IPS-18a (cell line): Measurements from ENCODE around the gene UPF1.
"Not testable (repeated sequence)": the region's sequence is repeated elsewhere in the genome, so short reads cannot be mapped to it uniquely, and the experiment has no call there.

ENCODE experiments used
- H3K27ac ChIP-seq: one replicate; pipeline ENCODE4 v1.5.1; 2013; ENCODE audit warnings: low read length
- H3K27me3 ChIP-seq: one replicate; pipeline ENCODE4 v1.6.1; 2013; ENCODE audit warnings: mild to moderate bottlenecking, low read length; ENCODE audit not compliant: control insufficient read depth, insufficient read depth
- H3K36me3 ChIP-seq: one replicate; pipeline ENCODE4 v1.6.1; 2013; ENCODE audit warnings: low read depth, low read length; ENCODE audit not compliant: control insufficient read depth
- H3K4me1 ChIP-seq: one replicate; pipeline ENCODE4 v1.6.1; 2013; ENCODE audit warnings: low read depth, low read length; ENCODE audit not compliant: control insufficient read depth
- H3K4me3 ChIP-seq: one replicate; pipeline ENCODE4 v1.5.1; 2013; ENCODE audit warnings: low read length
- H3K9ac ChIP-seq: one replicate; pipeline ENCODE4 v1.6.1; 2013; ENCODE audit warnings: mild to moderate bottlenecking, low read length, moderate library complexity
- H3K9me3 ChIP-seq: one replicate; pipeline ENCODE4 v1.6.1; 2013; ENCODE audit warnings: low read depth, low read length; ENCODE audit not compliant: control insufficient read depth

UPF1 gene

GRCh38 chr19:18899624-18900560, 68.1 kb downstream of the UPF1 start:
- no peak overlapping the region for H3K27ac ChIP-seq
- H3K36me3 ChIP-seq = no peaks in the 10 kb centered on the region
- H3K4me3 ChIP-seq = no peak overlapping the region
- no peaks in the 10 kb centered on the region for H3K9me3 ChIP-seq
- H3K9ac ChIP-seq = no peak overlapping the region
- H3K4me1 ChIP-seq = no peaks in the 10 kb centered on the region
- peaks cover 13% of the 10 kb centered on the region for H3K27me3 ChIP-seq

DNA sequence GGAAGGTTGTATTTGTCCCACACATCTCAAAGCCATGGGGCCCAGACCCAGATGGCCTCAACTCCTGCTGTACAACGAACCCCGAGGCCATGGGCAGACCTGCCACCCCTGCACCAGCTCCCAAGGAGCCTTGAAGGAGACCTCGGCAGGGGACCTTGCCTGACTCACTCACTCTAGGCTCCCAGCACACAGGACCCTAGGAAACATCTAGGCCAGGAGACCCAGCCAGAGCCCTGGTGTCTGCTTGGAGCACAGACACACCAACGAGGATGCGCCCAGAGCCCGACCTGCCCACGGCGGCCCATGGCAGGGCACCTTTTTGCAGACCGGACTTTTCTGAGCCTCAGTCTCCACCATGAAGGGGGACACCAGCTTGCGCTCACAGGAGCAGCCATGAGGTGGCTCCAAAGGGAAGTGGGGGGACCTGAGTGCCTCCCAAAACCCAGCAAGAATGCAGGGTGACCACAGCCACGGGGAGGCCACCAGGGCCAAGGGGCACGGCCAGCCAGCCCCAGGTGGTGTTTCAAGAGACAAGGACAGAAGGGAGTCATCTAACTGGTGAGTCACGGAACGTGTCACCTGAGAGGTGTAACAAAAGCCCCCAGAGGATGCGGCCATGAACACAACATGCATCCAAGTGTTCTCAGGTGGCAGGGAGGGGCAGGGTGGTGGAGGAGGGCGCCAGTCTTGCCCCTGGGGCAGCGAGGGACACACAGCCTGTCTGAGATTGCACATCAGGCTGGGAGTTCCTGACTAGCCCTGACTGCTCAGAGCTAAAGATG, 69.1 kb downstream of the UPF1 start:
- no peak overlapping the region for H3K4me3 ChIP-seq
- no peaks in the 10 kb centered on the region for H3K9me3 ChIP-seq
- H3K36me3 ChIP-seq = peaks cover 3% of the 10 kb centered on the region
- H3K27me3 ChIP-seq = peaks cover 13% of the 10 kb centered on the region
- H3K9ac ChIP-seq = no peak overlapping the region
- no peaks in the 10 kb centered on the region for H3K4me1 ChIP-seq
- H3K27ac ChIP-seq = no peak overlapping the region

- Histone ChIP-seq H3K9ac (no peak overlapping the region), H3K9me3 (no peaks in the 10 kb centered on the region), H3K27ac (no peak overlapping the region), H3K27me3 (peaks cover 11% of the 10 kb centered on the region), H3K36me3 (peaks cover 3% of the 10 kb centered on the region), H3K4me1 (no peaks in the 10 kb centered on the region), H3K4me3 (no peak overlapping the region)
Measured at GRCh38 chr19:18901491-18901890, 69.7 kb downstream of the UPF1 start.

- H3K9me3 ChIP-seq, H3K36me3 ChIP-seq: not testable (repeated sequence)
Measured at GRCh38 chr19:18902519-18902918, 70.8 kb downstream of the UPF1 start.

GRCh38 chr19:18903156-18904037, 71.6 kb downstream of the UPF1 start:
- Histone ChIP-seq H3K27me3 (no peaks in the 10 kb centered on the region), H3K4me3 (no peak overlapping the region), H3K9ac (no peak overlapping the region), H3K36me3 (peaks cover 12% of the 10 kb centered on the region), H3K27ac (no peak overlapping the region), H3K4me1 (no peaks in the 10 kb centered on the region), H3K9me3 (no peaks in the 10 kb centered on the region)

More at GRCh38 chr19:18902519-18902918, 70.8 kb downstream of the UPF1 start:
- H3K4me1 ChIP-seq, H3K9ac ChIP-seq, H3K27ac ChIP-seq, H3K27me3 ChIP-seq, H3K4me3 ChIP-seq: not testable (repeated sequence)

DNA sequence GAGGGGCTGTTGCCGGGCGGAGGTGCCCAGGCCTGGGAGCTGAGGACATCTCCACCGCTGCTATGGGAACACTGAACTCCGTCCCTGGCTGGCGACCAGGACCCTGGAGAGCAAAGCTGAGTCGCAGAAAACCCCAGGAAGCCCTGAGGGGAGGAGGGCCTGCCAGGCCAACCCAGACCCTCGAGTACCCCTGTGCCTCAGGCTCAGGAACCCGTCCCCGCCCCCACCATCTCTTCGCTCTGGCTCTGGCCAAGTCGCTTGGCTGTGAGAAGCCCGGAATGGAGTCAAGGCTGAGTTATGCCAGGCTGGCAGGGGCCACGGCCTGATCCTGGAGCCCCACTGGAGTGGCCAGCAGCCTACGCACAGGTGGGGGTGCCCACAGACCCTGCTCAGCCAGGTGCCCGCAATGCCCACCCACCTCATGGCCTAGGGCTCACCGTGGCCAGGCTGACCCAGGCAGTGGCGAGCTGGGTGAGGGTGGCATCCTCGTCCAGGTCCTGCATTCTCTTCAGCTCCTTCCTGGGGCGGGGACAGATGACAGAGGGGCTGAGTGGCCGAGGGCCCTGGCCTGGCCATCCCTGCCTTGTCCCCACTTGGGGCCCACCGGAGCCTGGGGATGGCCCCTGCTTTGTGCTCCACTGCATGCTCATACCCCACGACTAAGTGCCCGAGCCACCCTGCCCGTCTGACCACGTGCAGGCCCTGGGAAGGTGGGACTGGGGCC, 72.7 kb downstream of the UPF1 start:
- peaks cover 12% of the 10 kb centered on the region for H3K36me3 ChIP-seq
- H3K4me1 ChIP-seq = no peaks in the 10 kb centered on the region
- H3K9me3 ChIP-seq = no peaks in the 10 kb centered on the region
- H3K27me3 ChIP-seq = no peaks in the 10 kb centered on the region
- no peak overlapping the region for H3K9ac ChIP-seq
- no peak overlapping the region for H3K4me3 ChIP-seq
- H3K27ac ChIP-seq = no peak overlapping the region

DNA sequence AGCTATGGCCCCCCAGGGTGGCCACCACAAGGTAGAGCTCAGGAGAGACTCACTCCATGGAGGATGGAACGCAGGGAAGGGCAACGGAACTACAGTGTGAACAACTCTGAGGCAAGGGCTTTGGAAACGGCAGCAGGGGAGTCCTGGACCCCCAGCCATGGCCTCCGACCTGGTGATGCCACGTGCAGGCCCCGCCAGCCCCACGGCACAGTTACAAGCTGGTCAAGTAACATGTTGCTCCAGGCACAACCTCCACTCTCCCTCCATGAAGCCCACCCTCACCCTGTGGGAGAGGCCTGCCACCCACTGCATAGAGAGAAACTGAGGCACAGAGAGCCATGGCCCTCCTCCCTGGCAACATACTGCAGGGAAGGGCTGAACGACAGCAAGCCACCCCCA, 73.3 kb downstream of the UPF1 start:
- H3K36me3 ChIP-seq = peaks cover 12% of the 10 kb centered on the region
- no peak overlapping the region for H3K27ac ChIP-seq
- no peaks in the 10 kb centered on the region for H3K4me1 ChIP-seq
- H3K9me3 ChIP-seq = no peaks in the 10 kb centered on the region
- H3K27me3 ChIP-seq = no peaks in the 10 kb centered on the region
- H3K9ac ChIP-seq = no peak overlapping the region
- no peak overlapping the region for H3K4me3 ChIP-seq

- Histone ChIP-seq H3K9ac (no peak overlapping the region), H3K27me3 (no peaks in the 10 kb centered on the region), H3K9me3 (no peaks in the 10 kb centered on the region), H3K36me3 (peaks cover 12% of the 10 kb centered on the region), H3K4me3 (no peak overlapping the region), H3K27ac (no peak overlapping the region), H3K4me1 (no peaks in the 10 kb centered on the region)
Measured at GRCh38 chr19:18905513-18906236, 73.9 kb downstream of the UPF1 start.

DNA sequence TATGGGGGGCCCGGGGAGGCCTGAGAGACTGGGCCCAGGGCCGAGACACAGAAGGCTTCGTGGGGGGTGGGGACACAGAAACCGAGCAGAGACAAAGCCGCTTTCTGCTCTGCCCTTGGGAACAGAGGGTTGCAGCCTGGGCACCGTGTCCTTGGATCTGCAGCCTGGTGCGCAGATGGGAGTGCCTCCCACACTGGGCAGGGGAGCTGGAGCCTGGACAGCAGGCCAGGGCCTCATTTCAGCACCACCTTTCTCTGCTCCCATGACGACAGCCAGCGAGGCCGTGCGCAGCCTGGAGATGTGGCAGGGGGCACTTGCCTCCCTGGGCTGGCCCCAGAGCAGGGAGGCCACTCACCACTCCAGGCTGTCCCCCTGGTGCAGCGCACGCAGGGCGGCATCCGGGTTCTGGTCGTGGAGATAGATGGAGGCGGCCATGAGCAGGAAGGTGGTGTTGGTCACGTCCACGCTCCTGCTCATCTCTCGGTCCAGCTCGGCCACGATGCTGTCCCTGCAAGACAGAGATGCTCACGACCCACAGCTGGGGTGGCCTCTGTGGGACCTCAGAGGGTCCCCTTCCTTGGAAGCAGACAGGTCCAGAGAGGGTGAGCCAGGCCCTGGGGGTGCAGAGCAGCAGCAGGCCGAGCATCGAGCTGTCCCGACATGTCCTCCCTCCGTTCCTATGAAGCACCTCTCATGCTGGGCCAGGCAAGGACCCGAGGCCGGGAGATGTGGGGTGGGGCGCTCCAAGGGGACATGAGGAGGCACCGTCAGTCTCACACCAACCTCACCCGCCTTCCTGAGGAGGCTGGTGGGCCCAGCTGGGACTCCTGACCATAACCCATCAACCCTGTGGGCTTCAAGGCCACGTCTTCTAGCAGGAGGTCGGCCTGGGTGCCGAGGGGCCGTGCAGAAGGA, 75.1 kb downstream of the UPF1 start:
- Histone ChIP-seq H3K4me3 (no peak overlapping the region), H3K9me3 (no peaks in the 10 kb centered on the region), H3K27ac (no peak overlapping the region), H3K27me3 (no peaks in the 10 kb centered on the region), H3K9ac (no peak overlapping the region), H3K36me3 (peaks cover 12% of the 10 kb centered on the region), H3K4me1 (no peaks in the 10 kb centered on the region)
